Measurements from ENCODE around the gene NNAT. TPM values are rescaled to one million over a fixed set of nuclear protein-coding genes. Genes with fewer than 3 reads are reported as not detected.

The NNAT gene
- total RNA-seq, 4 donors from 2014 or later = not detected

DNA sequence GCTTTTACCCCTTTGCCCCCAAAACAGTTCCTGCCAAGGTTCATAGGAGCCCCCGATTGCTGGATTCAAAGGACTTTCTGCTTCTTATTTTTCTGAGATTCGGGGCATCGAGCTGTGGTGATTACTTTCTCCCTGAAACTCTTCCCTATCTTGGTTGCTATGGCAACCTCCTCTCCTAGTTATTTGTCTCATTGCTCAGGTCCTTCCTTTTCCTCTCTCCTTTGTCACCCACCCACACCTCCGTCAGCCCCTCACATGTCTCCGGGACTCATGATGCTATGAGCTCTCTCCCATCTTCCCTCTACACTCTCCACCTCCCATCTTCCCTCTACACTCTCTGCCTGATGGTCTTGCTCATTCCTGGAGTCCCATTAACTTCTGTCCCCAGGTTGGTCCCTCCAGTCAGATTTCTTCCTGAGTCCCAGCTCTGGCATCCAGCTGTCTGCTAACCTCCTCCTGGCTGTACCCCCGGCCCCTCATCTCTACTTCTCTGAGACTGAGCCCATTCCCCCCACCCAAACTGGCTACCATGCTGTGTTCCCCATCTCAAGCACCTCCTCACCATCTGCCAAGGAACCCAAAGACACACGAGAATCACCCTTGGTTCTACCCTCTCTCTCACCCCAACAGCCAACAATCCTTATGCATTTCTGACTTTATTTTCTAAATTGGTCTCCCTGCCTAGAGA is 30.2 kb upstream of the NNAT start:
- no peak overlapping the region for H3K4me3 ChIP-seq
- DNase-seq = no peak
- no peak overlapping the region for H3K27ac ChIP-seq
- TF ChIP-seq POLR2A (IDR thresholded peaks at IDR 0.05) = no peak
- TF ChIP-seq, protein P1, sequence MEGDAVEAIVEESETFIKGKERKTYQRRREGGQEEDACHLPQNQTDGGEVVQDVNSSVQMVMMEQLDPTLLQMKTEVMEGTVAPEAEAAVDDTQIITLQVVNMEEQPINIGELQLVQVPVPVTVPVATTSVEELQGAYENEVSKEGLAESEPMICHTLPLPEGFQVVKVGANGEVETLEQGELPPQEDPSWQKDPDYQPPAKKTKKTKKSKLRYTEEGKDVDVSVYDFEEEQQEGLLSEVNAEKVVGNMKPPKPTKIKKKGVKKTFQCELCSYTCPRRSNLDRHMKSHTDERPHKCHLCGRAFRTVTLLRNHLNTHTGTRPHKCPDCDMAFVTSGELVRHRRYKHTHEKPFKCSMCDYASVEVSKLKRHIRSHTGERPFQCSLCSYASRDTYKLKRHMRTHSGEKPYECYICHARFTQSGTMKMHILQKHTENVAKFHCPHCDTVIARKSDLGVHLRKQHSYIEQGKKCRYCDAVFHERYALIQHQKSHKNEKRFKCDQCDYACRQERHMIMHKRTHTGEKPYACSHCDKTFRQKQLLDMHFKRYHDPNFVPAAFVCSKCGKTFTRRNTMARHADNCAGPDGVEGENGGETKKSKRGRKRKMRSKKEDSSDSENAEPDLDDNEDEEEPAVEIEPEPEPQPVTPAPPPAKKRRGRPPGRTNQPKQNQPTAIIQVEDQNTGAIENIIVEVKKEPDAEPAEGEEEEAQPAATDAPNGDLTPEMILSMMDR (IDR thresholded peaks at IDR 0.05) = no peak
- H3K4me1 ChIP-seq = no peaks in the 10 kb centered on the region
- H3K27me3 ChIP-seq = no peaks in the 10 kb centered on the region
- H3K36me3 ChIP-seq = peaks cover 0 to 16% (median 0%) of the 10 kb centered on the region in 3 donors
- no peaks in the 10 kb centered on the region for H3K9me3 ChIP-seq

DNA sequence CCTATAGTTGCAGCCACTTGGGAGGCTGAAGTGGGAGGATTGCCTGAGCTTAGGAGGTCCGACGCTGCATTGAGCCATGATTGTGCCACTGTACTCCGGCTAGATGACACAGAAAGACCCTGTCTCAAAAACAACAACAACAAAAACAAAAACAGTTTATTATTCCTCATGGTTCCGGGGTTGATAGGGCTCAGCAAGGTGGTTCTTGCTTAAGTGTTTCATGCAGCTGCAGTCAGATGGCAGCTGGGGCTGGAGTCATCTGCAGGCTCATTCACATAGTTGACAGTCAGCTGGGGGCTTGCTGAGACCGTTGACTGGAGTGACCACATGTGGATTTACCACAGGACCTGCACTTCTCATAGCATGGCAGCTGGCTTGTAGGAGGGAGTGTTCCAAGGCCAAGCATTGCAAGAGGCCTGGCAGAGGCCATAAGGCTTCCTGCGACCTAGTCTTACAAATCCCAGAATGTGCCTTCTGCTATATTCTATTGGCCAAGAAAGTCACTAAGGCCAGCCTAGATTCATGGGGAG is 28.9 kb upstream of the NNAT start:
- no peak for TF ChIP-seq POLR2A (IDR thresholded peaks at IDR 0.05)
- TF ChIP-seq, protein P1 (IDR thresholded peaks at IDR 0.05) = no peak
- H3K27me3 ChIP-seq = no peaks in the 10 kb centered on the region
- no peaks in the 10 kb centered on the region for H3K4me1 ChIP-seq
- DNase-seq = no peak
- H3K9me3 ChIP-seq = no peaks in the 10 kb centered on the region
- peaks cover 0 to 16% (median 0%) of the 10 kb centered on the region in 3 donors for H3K36me3 ChIP-seq
- no peak overlapping the region for H3K4me3 ChIP-seq
- H3K27ac ChIP-seq = no peak overlapping the region

DNA sequence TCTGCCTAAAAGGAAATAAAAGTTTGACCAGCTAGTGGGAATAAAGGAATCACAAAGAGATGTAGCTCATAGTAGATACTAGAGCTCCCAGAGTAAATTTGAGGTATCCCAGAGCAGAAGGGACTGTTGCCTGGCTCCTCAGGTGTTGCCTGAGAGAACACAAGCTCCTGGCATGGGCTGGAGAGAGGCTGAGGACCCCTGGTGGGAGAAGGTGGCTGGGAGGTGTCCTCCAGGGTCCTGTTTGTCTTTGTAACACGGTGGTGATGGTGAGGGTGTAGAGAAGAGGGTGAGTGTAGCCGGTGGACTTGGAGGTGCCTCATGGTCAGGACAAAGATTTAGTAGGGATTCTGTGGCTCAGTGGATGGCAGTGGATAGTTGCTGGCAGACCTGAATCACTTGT is 28.1 kb upstream of the NNAT start:
- Histone ChIP-seq H3K36me3 (peaks cover 0 to 16% (median 0%) of the 10 kb centered on the region in 3 donors), H3K9me3 (no peaks in the 10 kb centered on the region), H3K27me3 (no peaks in the 10 kb centered on the region), H3K4me3 (no peak overlapping the region), H3K4me1 (no peaks in the 10 kb centered on the region), H3K27ac (no peak overlapping the region)
- TF ChIP-seq, protein P1 (IDR thresholded peaks at IDR 0.05) = no peak
- no peak for TF ChIP-seq POLR2A (IDR thresholded peaks at IDR 0.05)
- DNase-seq = no peak

DNA sequence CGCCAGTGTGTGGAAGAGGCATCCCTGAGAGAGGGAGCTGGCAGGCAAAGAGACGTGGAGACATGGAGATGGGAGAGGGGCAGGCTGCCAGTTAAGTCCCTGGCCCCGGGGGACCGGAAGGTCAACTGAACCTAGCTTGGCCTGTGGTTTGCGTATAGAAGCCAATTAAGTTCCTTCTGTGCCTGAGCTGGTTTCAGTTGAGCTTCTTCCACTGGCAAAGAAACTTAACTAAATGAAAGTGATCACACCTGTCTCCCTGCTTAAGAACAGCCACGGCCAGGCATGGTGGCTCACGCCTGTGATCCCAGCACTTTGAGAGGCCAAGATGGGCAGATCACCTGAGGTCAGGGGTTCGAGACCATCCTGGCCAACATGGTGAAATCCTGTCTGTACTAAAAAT is 26.7 kb upstream of the NNAT start:
- DNase-seq = no peak

DNA sequence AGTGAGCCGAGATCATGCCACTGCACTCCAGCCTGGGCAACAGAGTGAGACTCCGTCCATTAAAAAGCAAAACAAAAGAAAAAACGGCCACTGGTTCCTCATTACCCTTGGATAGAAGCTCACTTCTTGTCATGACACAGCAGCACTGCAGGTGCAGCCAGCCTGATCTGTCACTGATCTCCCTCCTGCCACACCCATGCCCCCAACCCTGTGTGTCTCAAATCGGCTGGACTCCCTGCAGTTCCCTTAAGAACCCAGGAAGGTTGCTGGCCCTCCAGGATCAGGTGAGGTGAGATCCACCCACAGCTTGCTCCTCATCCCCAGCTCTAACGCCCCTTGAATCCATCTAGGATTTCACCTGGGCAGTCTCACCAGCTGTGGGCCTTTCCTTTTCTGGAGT is 26.3 kb upstream of the NNAT start:
- Histone ChIP-seq H3K27me3 (no peaks in the 10 kb centered on the region), H3K4me3 (no peak overlapping the region), H3K9me3 (no peaks in the 10 kb centered on the region), H3K27ac (no peak overlapping the region), H3K36me3 (peaks cover 0 to 16% (median 0%) of the 10 kb centered on the region in 3 donors), H3K4me1 (no peaks in the 10 kb centered on the region)
- TF ChIP-seq, protein P1 (IDR thresholded peaks at IDR 0.05) = no peak
- TF ChIP-seq POLR2A (IDR thresholded peaks at IDR 0.05) = no peak
- DNase-seq = no peak

More for the DNA sequence above, 26.7 kb upstream of the NNAT start:
- H3K4me3 ChIP-seq = no peak overlapping the region
- TF ChIP-seq, protein P1 (IDR thresholded peaks at IDR 0.05) = no peak
- TF ChIP-seq POLR2A (IDR thresholded peaks at IDR 0.05) = no peak
- no peaks in the 10 kb centered on the region for H3K4me1 ChIP-seq
- H3K27ac ChIP-seq = no peak overlapping the region
- H3K27me3 ChIP-seq = no peaks in the 10 kb centered on the region
- no peaks in the 10 kb centered on the region for H3K9me3 ChIP-seq
- H3K36me3 ChIP-seq = peaks cover 0 to 16% (median 0%) of the 10 kb centered on the region in 3 donors

Data from Peyer's patch (tissue), 4 donors.